Testis (tissue), 3 donors: Measurements from ENCODE around the gene PDILT. TPM values are rescaled to one million over a fixed set of nuclear protein-coding genes. Genes with fewer than 3 reads are reported as not detected.

Source experiments
- DNase-seq: peaks from one replicate; pipeline ENCODE4 v3.0.0-alpha.2; 2019
- H3K27ac ChIP-seq, 2 donors: fragments of 200-600 bp; sonication (generic); one replicate each; pipeline ENCODE4 v1.5.1; 2019
- H3K27me3 ChIP-seq: fragments of 200-600 bp; sonication (generic); one replicate; pipeline ENCODE4 v1.5.1; 2019
- H3K36me3 ChIP-seq: fragments of 200-600 bp; sonication (generic); one replicate; pipeline ENCODE4 v1.5.1; 2017; ENCODE audit warnings: low read depth; ENCODE audit errors: missing control alignments
- H3K4me1 ChIP-seq: fragments of 200-600 bp; sonication (generic); one replicate; pipeline ENCODE4 v1.5.1; 2019
- H3K4me3 ChIP-seq, 2 donors: fragments of 200-600 bp; sonication (generic); one replicate each; pipeline ENCODE4 v1.5.1; 2017 to 2019
- H3K9me3 ChIP-seq: fragments of 200-600 bp; sonication (generic); one replicate; pipeline ENCODE4 v1.5.1; 2017
- CTCF ChIP-seq, 3 experiments: fragments of 450-650 bp in 2 of 3; fragments of 200-600 bp in 1 of 3; sonication (generic) in 1 of 3; IDR thresholded peaks; one replicate each; pipeline ENCODE4 v1.5.1; 2016 to 2019; ENCODE audit warnings: antibody characterized with exemption in 3 of 3, mild to moderate bottlenecking in 2 of 3, moderate library complexity in 1 of 3
- POLR2A ChIP-seq: fragments of 450-650 bp; IDR thresholded peaks from one replicate; pipeline ENCODE4 v1.6.1; 2017; ENCODE audit warnings: antibody characterized with exemption, mild to moderate bottlenecking, moderate library complexity
- WGBS, 2 donors: methylation state at CpG; one replicate each; pipeline ENCODE4 v1.1.5; 2018; 5-methylcytosine and 5-hydroxymethylcytosine counted together
- intact Hi-C: fragments of 100-400 bp; cut with DNase I; formaldehyde crosslinking; loops from one replicate; pipeline ENCODE4 v1.15.1; 2023; ENCODE audit warnings: low total_unique reads
- polyA plus RNA-seq: library from polyadenylated mRNA; stranded (reverse); fragments of 350-450 nt; fragmentation: Illumina TruSeq; extraction: RNeasy Lipid Tissue Mini Kit (QIAGEN cat#74804); gene quantifications from one replicate; pipeline ENCODE4 v1.2.3, GENCODE V29; 2014; ENCODE audit warnings: low read depth, low replicate concordance; ENCODE audit not compliant: insufficient read depth
- total RNA-seq, 2 donors: library from RNA; depleted of rRNA; stranded (reverse); fragments of >200 nt; gene quantifications; one replicate each; pipeline ENCODE4 v1.2.3, GENCODE V29; 2016

Gene PDILT
- total and polyA plus RNA-seq, 3 donors from 2014 or later = 5.8 to 26.8 (median 10.1) TPM

- no peaks in the 10 kb centered on the region for H3K27me3 ChIP-seq
- H3K4me1 ChIP-seq = no peaks in the 10 kb centered on the region
- no peaks in the 10 kb centered on the region for H3K9me3 ChIP-seq
- WGBS, 2 donors = 73 to 74% methylated on average over 9 of the region's 9 CpGs
- no peak overlapping the region for H3K27ac ChIP-seq
- no peak for TF ChIP-seq POLR2A
- TF ChIP-seq CTCF (IDR thresholded peaks at IDR 0.05) = no peak
- no peak for DNase-seq
- intact Hi-C loops = no loop called here
- H3K36me3 ChIP-seq = no peaks in the 10 kb centered on the region
- H3K4me3 ChIP-seq = no peak overlapping the region
These were observed 35.0 kb downstream of the PDILT start for GRCh38 chr16:20369452-20370054.

DNA sequence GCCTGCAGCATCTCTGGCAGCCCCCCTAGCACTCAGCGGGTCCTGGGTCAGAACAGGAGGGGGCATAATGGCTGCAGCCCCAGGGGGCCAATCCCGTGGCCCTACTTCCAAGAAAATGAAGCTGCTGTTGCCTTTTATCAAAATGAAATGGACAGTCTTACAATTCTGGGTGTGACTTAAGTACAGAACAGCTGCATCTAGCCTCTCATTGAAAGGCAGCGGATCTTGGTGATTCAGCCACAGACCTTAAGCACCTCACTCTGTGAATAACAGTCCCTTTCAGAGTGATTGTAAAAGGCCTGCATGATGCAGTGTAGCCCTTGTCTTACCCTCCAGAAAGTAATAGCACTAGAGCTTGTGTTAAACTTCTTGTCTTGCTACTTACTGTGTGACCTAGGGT, 40.5 kb downstream of the PDILT start:
- DNase-seq = no peak
- Histone ChIP-seq H3K4me1 (no peaks in the 10 kb centered on the region), H3K4me3 (no peak overlapping the region), H3K27ac (no peak overlapping the region), H3K9me3 (no peaks in the 10 kb centered on the region), H3K36me3 (no peaks in the 10 kb centered on the region), H3K27me3 (no peaks in the 10 kb centered on the region)
- TF ChIP-seq CTCF (IDR thresholded peaks at IDR 0.05) (no peak), POLR2A (no peak)
- intact Hi-C loops = no loop called here
- 74 to 75% methylated on average over 3 of the region's 3 CpGs for WGBS, 2 donors

DNA sequence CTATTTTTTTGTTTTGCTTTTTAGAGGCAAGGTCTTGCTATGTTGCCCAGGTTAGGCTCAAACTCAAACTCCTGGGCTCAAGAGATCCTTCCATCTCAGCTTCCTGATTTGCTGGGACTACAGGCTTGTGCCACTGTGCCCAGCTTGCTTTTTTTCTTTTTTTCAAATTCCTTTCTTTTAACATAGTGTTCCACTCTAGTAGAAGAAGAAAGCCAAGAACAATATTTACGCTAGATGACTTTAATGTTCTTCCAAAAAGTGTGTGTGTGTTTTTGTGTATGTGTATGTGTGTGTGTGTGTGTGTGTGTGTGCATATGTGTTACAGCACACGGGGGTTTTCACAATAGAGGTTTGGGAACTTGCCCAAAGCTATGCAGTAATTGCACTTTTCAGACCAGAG, 41.3 kb downstream of the PDILT start:
- no peak for TF ChIP-seq POLR2A
- TF ChIP-seq CTCF (IDR thresholded peaks at IDR 0.05) = no peak
- intact Hi-C loops = no loop called here
- Histone ChIP-seq H3K36me3 (no peaks in the 10 kb centered on the region), H3K27ac (no peak overlapping the region), H3K27me3 (no peaks in the 10 kb centered on the region), H3K4me1 (no peaks in the 10 kb centered on the region), H3K4me3 (no peak overlapping the region), H3K9me3 (no peaks in the 10 kb centered on the region)
- no peak for DNase-seq
- WGBS, 2 donors = 52 to 71% methylated on average over 2 of the region's 2 CpGs

- Histone ChIP-seq H3K4me3 (no peak overlapping the region), H3K27me3 (no peaks in the 10 kb centered on the region), H3K36me3 (no peaks in the 10 kb centered on the region), H3K4me1 (no peaks in the 10 kb centered on the region), H3K27ac (no peak overlapping the region), H3K9me3 (no peaks in the 10 kb centered on the region)
- TF ChIP-seq CTCF (IDR thresholded peaks at IDR 0.05) (peak in 1 of 3 experiments; percentile 20), POLR2A (no peak)
- intact Hi-C loops = no loop called here
- DNase-seq = peak; percentile 24
- 66 to 70% methylated on average over 2 of the region's 2 CpGs for WGBS, 2 donors
These were observed 44.5 kb downstream of the PDILT start for GRCh38 chr16:20359997-20360396.

GRCh38 chr16:20355114-20355782, 49.3 kb downstream of the PDILT start:
- WGBS, 2 donors = 79 to 81% methylated on average over 7 of the region's 7 CpGs
- Histone ChIP-seq H3K27ac (no peak overlapping the region), H3K27me3 (no peaks in the 10 kb centered on the region), H3K9me3 (no peaks in the 10 kb centered on the region), H3K4me3 (no peak overlapping the region), H3K4me1 (no peaks in the 10 kb centered on the region), H3K36me3 (no peaks in the 10 kb centered on the region)
- intact Hi-C loops = no loop called here
- DNase-seq = no peak
- no peak for TF ChIP-seq CTCF (IDR thresholded peaks at IDR 0.05)
- TF ChIP-seq POLR2A = no peak
